ENCODE data around the gene AHNAK.
"Not testable (repeated sequence)": the region's sequence is repeated elsewhere in the genome, so short reads cannot be mapped to it uniquely, and the experiment has no call there.

AHNAK gene

DNA sequence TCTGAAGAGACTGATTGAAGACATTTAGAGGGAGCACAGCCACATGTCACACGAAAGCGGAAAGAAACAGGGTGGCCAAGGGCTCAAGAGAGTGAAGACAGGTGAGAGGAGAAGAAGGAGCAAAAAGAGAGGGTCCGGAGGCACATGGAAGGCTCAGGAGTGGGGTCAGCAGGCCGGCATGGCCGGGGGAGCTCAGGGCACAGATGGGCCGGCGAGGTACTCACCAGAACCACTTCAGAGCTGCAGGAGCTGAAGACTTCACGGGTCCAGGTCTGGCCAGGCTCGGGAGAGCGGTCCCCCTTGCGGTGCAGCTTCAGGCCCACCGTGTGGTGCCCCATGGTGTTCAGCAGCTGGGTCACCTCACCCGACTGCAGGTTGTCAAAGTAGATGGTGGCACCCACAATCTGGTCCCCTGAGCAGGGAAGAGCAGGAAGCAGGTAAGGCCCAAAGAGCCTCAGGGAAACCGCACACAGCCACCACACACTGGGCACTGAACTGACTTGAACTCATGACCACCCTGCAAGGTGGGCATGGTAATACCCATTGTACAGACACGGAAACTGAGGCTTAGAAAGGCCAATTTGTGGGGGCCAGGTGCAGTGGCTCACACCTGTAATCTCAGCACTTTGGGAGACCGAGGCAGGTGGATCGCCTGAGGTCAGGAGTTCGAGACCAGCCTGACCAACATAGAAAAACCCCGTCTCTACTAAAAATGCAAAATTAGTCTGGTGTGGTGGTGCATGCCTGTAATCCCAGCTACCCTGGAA, 11.6 kb downstream of the AHNAK start:
- no peak for DNase-seq (ENCODE audit: low read depth in 4 of 4, low spot score in 1 of 4)

DNA sequence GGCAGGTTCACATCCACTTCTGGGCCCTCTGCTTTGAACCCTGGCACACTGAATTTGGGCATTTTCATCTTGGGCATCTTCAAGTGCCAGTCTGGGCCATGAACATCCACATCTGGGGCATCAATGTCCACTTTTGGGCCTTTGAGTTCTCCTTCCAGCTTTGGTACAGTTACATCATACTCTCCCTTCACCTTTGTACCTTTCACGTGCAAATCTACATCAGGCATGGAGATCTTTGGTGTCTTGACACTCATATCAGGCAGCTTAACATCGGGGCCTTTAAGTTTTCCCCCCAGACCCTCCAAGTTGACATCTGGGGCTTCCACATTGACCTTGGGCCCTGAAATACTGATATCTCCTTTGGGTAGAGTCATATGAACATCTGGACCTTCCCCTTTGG, 14.5 kb downstream of the AHNAK start:
- no peak for DNase-seq (ENCODE audit: low read depth in 4 of 4, low spot score in 1 of 4)

DNA sequence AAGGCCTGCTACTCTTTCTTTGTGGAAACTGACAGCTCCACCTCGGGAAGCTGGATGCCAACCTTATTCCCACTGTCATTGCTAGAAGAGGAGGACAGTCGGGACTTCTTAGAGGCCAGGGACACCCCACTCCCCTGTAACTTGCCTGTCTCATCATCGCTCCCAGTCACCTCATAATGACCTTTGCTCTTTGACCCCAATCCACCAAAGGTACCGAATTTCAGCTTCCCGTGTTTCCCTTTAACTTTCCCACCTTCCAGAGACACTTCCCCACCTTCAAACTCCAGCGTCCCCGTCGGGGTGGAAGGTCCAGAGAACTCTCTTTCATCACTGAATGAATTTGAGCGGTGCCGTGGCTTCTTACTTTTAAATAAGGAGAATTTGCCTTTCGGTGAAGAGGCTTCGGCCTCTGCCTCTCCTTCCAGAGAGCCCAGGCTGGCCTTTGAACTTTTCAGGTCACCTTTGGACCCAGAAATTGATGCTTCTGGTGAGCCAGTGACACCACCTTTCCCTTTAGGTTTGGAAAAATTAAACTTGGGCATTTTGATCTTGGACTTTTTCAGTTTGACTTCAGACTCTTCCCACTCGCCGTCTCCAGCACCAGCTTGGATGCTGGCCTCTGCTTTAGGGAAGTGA, 29.8 kb downstream of the AHNAK start:
- DNase-seq (ENCODE audit: low read depth in 4 of 4, low spot score in 1 of 4), result no peak

DNA sequence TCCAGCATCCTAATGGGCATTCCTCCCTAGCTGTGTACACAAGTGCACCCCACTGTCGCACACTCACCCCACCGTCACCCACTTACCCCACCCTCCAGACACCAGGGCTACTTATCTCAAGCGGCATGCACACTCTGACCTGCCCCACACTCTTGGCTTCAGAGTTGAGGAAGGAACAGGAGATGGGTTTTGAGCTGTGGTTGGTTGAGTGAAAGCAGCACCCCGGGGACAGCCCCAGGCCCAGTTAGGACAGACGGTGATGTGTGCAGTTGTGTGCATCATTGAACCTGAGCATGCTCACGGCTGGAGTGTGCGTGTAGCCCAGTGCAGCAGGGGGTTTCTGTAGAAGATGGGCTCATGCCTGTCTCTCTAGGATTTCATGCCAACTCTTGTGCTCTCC, 32.5 kb downstream of the AHNAK start:
- DNase-seq (ENCODE audit: low read depth in 4 of 4, low spot score in 1 of 4), result no peak

DNA sequence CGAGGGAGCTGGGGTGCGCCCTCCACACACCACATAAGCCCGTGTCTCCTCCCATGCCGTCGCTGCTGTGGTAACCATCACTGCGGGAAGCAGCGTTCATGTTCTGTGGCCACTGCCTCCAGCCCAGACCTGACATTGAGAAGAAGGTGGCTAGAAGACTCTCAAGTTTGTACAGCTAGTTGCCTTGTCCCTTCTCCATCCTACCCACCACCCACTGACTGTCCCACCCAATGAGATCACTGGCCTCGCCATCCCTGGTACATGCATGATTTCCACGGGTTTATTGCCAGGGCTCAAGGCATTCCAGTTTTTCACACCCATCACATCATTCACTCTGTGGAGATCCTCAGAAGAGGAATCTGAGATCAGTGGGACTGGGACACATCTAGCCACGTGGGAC, 33.0 kb downstream of the AHNAK start:
- no peak for DNase-seq (ENCODE audit: low read depth in 4 of 4, low spot score in 1 of 4)

GRCh38 chr11:62512961-62513360, 33.6 kb downstream of the AHNAK start:
- DNase-seq (ENCODE audit: low read depth in 4 of 4, low spot score in 1 of 4), result no peak

DNA sequence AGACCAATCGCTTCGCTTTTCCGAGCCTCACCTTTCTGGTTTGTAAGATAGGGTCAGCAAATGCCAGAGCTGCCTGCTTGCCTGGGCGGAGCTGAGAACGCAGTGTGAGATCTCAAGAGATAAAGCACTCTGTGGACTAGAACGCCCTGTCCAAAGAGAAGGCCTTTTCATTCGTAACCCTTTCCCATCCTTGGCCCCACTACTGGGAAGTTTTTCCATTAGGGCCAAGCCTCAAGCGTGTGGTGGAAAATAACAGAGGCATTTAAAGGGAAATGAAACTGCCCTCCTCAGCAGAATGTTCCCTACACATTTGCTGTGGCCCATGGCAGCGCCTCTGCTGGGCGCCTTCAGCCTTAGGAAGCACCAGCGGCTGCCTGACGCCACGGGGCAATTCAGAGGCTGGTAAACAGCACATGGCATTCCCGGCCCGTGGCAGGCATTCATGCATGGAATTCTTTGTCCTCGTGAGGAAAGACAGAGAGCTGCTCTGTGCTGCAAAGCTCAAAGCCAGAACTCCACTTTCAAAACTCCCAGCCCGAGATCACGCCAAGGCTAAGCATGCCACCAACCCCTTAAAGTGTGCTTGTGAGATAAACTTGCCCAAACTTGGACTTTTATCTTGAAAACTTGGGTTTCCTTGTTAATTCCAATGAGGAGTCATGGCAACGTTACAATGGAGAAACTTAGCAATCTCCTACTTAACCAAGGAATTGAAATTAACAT, 38.1 kb downstream of the AHNAK start:
- DNase-seq (ENCODE audit: low read depth in 4 of 4, low spot score in 1 of 4), result no peak

- DNase-seq (ENCODE audit: low read depth in 4 of 4, low spot score in 1 of 4), result no peak
These were observed 39.5 kb downstream of the AHNAK start for GRCh38 chr11:62507125-62507422.

GRCh38 chr11:62506413-62507124, 40.0 kb downstream of the AHNAK start:
- DNase-seq (ENCODE audit: low read depth in 4 of 4, low spot score in 1 of 4), result no peak

GRCh38 chr11:62505440-62506091, 41.0 kb downstream of the AHNAK start:
- DNase-seq (ENCODE audit: low read depth in 4 of 4, low spot score in 1 of 4), result no peak

GRCh38 chr11:62505059-62505439, 41.6 kb downstream of the AHNAK start:
- DNase-seq (ENCODE audit: low read depth in 4 of 4, low spot score in 1 of 4), result no peak

- DNase-seq (ENCODE audit: low read depth in 4 of 4, low spot score in 1 of 4), result no peak
These were observed 42.2 kb downstream of the AHNAK start for GRCh38 chr11:62504158-62504973.

GRCh38 chr11:62502030-62502730, 44.4 kb downstream of the AHNAK start:
- no peak for DNase-seq (ENCODE audit: low read depth in 4 of 4, low spot score in 1 of 4)

DNA sequence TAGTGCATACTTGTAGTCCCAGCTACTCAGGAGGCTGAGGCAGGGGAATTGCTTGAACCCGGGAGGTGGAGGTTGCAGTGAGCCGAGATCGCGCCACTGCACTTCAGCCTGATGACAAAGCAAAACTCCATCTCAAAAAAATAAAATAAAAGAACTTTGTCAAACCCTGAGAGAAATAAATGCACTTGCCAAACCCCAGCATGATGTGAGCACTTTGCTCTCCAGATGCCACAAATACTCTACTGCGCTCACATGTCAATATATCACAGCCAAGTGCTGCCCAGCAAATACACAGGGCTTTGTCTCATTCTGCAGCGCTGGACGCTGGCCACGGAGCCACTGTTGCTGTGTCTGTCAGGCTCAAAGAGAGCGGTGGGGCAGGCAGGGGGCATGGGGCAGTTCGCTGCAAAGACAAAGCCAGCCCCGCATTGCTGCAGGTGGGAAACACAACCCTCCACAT, 45.1 kb downstream of the AHNAK start:
- DNase-seq (ENCODE audit: low read depth in 4 of 4, low spot score in 1 of 4), result no peak

DNA sequence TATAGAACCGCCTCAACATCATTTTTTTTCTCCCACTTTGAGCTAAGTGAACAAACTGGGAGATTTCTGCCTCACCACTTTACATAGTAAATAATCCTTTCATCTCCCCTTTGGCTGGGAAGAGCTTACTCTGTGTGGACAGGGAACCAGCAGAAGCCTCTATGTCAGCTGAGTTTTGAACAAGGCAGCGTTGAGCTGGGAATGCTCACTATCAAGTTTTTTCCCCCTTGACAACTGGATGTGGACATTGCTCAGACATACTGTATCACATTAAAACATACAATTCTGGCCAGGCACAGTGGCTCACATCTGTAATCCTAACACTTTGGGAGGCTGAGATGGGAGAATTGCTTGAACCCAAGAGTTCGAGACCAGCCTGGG, 46.0 kb downstream of the AHNAK start:
- no peak for DNase-seq (ENCODE audit: low read depth in 4 of 4, low spot score in 1 of 4)

DNA sequence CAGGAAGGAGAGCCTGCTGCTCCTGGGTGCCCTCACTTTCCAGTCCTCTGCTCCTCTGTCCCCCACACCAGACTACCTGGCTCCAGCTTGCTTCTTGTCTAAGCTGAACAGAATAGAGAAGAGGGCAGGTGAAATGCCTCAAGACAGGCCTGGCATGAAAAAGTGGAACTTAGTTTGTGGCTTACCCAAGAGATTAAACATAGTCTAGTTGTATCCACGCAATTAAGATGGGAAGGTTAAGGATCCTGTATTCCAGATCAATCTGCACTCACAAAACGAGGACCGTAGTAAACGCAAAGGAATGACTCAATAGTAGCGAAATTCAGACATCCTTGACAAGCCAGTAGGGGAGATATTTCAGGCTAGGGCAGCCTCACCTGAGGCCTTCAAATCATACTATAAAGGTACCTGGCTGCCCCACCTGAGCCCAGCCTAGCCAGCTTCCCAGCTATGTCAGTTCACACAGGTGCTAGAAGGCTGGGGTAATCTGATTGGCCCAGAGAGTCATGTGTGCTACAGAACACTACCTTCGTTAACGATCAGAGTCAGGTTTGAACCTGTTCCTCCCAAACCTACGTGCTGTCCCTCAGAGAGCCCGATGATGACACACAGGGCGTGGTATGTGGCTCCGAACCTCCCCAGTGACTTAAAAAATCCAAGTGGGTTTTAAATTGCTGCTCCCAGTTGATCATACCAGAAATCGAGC, 46.5 kb downstream of the AHNAK start:
- DNase-seq (ENCODE audit: low read depth in 4 of 4, low spot score in 1 of 4), result no peak

DNA sequence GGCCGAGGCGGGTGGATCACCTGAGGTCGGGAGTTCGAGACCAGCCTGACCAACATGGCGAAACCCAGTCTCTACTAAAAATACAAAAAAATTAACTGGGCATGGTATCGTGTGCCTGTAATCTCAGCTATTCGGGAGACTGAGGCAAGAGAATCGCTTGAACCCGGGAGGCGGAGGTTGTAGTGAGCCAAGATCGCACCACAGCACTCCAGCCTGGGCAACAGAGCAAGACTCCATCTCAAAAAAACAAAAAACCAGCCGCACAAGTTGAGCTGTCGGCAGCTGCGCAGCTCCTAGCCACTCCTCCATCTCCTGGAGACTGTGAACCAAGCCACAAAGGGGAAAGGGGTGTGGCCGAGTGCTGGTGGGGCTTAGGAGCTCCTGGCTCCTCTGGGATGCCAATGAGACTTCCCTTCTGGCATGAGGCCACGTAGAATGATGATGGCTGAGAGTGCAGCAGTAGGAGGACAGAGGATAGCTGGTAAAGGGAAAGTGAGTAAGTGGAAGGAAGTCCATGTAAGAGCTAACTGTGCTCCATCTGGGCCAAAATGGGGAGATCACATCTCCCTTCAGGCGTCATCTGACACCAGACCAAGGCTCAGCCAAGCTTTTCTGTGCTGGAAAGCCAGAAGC, 47.2 kb downstream of the AHNAK start:
- DNase-seq (ENCODE audit: low read depth in 4 of 4, low spot score in 1 of 4), result not testable (repeated sequence)

DNA sequence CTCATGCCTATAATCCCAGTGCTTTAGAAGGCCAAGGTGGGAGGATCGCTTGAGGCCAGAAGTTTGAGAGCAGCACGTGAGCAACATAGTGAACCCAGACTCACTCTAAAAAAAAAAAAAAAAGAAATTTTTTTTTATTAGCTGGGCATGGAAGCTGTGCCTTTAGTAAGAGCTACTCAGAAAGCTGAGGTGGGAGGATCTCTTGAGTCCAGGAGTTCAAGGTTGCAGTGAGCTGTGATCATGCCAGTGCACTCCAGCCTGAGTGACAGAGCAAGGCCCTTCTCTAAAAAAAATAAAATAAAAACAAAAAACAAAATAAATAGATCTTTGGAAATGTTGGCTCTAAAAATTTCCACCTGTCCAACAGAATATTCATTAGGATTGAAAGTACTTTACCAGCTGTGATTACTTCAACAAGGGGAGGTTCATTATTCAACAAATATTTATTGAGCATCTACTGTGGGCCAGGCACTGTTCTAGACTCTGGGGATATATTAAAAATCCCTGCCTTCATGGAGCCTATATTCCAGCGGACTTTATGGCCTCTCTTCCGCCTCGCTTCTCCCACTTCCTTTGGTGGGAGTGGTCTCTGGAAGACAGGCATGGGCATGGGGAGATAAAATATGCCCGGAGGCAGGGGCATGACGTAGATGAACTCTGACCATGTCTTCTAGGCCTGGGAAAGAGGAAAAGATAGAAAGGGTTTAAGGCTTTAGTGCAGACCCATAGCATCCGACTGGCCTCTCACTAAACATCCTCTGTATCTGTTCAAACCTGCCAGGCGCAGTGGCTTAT, 47.9 kb downstream of the AHNAK start:
- DNase-seq (ENCODE audit: low read depth in 4 of 4, low spot score in 1 of 4), result no peak

Measured in stimulated activated CD4-positive, alpha-beta T cell treated with anti-CD3 and anti-CD28 coated beads, Interleukin-1b, Interleukin-23, amount 100 ng/mL, for 24 hours (primary cell).